GM12878 (cell line): Measurements from ENCODE around the gene HCK.

ENCODE experiments used
- ETV6 ChIP-seq, 2 experiments: fragments of 450-650 bp in 1 of 2; IDR thresholded peaks in 1 of 2; conservative IDR thresholded peaks in 1 of 2; 2 replicates each; pipeline ENCODE4 v1.6.1; 2014; ENCODE audit warnings: antibody characterized with exemption in 1 of 2, borderline replicate concordance in 1 of 2, low read depth in 1 of 2, mild to moderate bottlenecking in 1 of 2, moderate library complexity in 1 of 2
- STAT3 ChIP-seq: IDR thresholded peaks from 2 replicates; pipeline ENCODE4 v1.6.1; 2011; ENCODE audit warnings: low read depth, low read length, improper control_type of control experiment

DNA sequence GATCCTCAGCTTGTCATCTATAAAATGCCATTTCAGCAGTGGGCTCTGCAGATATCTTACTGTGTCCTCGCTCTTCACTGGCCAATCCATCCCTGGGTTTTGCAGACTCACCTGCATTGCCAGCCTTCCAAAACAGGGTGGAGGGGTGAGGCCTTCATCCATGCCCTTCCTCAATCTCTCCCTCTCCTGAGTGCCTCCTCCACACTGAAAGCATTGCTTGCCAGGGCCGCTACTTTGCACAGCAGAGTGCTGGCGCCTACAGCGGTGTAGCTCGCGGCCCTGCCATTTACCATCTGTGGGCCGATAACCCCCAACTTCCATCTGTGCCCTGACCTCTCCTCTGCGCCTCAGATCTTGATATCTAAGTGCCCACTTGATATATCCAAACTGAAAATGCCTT lies 86.9 kb downstream of the HCK start:
- no peak for TF ChIP-seq ETV6 (conservative IDR thresholded peaks at IDR 0.05 in 1 of 2, IDR thresholded peaks at IDR 0.05 in 1 of 2; ENCODE audit: borderline replicate concordance in 1 of 2, low read depth in 1 of 2)
- TF ChIP-seq STAT3: no peak
